Ovary (tissue), 3 donors: Measurements from ENCODE around the gene HSPA12A.

Experiments used
- CTCF ChIP-seq, 3 donors: fragments of 450-650 bp in 2 of 3; fragments of 200-600 bp in 1 of 3; IDR thresholded peaks; one replicate each; pipeline versions ENCODE4 v1.5.1 to v1.8.0; 2016 to 2022; ENCODE audit warnings: antibody characterized with exemption in 3 of 3, mild to moderate bottlenecking in 1 of 3
- EP300 ChIP-seq: sonication (generic); formaldehyde crosslinking; IDR thresholded peaks from one replicate; pipeline ENCODE4 v1.6.1; 2017; ENCODE audit warnings: antibody characterized with exemption
- POLR2A ChIP-seq: fragments of 450-650 bp; IDR thresholded peaks from one replicate; pipeline ENCODE4 v1.6.1; 2017; ENCODE audit warnings: antibody characterized with exemption, mild to moderate bottlenecking, moderate library complexity
- donor health status: DM: no; HTN: no; CAD: no.

GRCh38 chr10:116738339-116738738 is 4.0 kb downstream of the HSPA12A start:
- TF ChIP-seq EP300 (no peak), CTCF (IDR thresholded peaks at IDR 0.05) (no peak), POLR2A (no peak)
